ENCODE measurements around the gene CKS1B. TPM values are rescaled to one million over a fixed set of nuclear protein-coding genes. Genes with fewer than 3 reads are reported as not detected.

Gene CKS1B
- polyA plus RNA-seq, 2 of the 4 experiments (the other 2 are of a cell fraction) = 356 to 725 TPM

DNA sequence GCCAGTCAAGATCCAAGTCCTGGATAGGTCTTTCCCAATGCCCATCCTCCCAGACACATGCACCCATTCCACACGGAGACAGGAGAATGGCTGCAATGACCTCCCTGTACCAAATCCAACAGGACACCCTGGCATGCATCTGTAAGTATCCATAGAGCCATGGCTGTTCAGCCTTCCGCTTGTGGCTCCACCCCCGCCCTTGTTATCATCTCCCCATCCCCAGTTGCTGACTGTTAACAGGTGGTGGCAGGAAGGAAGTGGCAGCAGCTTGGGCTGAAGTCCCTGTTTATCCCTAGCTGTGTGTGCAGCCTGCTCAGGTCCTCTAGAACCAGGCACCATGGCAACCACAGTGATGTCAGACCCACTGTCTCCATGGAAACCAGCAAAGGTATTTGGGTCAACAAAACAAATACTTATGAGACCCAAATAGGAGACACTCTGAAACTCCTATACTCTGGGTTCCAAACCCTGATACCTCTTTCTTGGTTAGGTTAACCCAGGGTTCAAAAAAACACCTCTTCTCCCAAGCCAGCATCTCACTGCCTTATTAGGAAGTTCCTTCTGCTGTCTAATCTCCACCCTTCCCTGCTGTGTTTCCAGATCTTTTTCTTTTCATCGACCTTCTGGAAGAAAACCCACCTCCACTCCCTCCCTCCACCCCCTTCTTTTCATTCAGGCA is 19.3 kb upstream of the CKS1B start:
- H3K4me2 ChIP-seq = peak overlapping the region; percentile 93
- WGBS (ENCODE audit: missing lambda C conversion rate) = 29% methylated on average over 4 of the region's 4 CpGs
- no peak for FAIRE-seq
- H3K4me1 ChIP-seq = peaks cover 21% of the 10 kb centered on the region
- ATAC-seq = peak; percentile 28 to 29; a peak in 4 of 6 replicates
- CTCF ChIA-PET = interaction anchor here (0.6 to 2.4 kb wide), 7 partner anchors 10 to 395 kb away, joined by 3 to 13 read pairs (median 4); partner anchors contain the start of gene PMVK
- DNase-seq (ENCODE audit: low read depth in 1 of 2, low spot score in 1 of 2) = peak in 1 of 2 experiments; percentile 60
- peak overlapping the region; percentile 48 to 82; a peak in 5 of 6 replicates for H3K27ac ChIP-seq
- TF ChIP-seq MAZ (IDR thresholded peaks at IDR 0.05; ENCODE audit: borderline replicate concordance, low read depth, low read length) = no peak
- no peak for TF ChIP-seq ZC3H11A (IDR thresholded peaks at IDR 0.05)
- TF ChIP-seq NR3C1 (IDR thresholded peaks at IDR 0.05) = no peak
- TF ChIP-seq, protein P1, sequence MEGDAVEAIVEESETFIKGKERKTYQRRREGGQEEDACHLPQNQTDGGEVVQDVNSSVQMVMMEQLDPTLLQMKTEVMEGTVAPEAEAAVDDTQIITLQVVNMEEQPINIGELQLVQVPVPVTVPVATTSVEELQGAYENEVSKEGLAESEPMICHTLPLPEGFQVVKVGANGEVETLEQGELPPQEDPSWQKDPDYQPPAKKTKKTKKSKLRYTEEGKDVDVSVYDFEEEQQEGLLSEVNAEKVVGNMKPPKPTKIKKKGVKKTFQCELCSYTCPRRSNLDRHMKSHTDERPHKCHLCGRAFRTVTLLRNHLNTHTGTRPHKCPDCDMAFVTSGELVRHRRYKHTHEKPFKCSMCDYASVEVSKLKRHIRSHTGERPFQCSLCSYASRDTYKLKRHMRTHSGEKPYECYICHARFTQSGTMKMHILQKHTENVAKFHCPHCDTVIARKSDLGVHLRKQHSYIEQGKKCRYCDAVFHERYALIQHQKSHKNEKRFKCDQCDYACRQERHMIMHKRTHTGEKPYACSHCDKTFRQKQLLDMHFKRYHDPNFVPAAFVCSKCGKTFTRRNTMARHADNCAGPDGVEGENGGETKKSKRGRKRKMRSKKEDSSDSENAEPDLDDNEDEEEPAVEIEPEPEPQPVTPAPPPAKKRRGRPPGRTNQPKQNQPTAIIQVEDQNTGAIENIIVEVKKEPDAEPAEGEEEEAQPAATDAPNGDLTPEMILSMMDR (IDR thresholded peaks at IDR 0.05) = no peak
- H3K9me3 ChIP-seq = no peaks in the 10 kb centered on the region
- H3K4me3 ChIP-seq = peak overlapping the region; percentile 49
- POLR2A ChIA-PET = interaction anchor here (0.5 to 2.4 kb wide), 8 partner anchors 9 to 347 kb away, joined by 3 to 26 read pairs (median 4); partner anchors contain the start of genes CKS1B, LENEP, PMVK and SHC1

DNA sequence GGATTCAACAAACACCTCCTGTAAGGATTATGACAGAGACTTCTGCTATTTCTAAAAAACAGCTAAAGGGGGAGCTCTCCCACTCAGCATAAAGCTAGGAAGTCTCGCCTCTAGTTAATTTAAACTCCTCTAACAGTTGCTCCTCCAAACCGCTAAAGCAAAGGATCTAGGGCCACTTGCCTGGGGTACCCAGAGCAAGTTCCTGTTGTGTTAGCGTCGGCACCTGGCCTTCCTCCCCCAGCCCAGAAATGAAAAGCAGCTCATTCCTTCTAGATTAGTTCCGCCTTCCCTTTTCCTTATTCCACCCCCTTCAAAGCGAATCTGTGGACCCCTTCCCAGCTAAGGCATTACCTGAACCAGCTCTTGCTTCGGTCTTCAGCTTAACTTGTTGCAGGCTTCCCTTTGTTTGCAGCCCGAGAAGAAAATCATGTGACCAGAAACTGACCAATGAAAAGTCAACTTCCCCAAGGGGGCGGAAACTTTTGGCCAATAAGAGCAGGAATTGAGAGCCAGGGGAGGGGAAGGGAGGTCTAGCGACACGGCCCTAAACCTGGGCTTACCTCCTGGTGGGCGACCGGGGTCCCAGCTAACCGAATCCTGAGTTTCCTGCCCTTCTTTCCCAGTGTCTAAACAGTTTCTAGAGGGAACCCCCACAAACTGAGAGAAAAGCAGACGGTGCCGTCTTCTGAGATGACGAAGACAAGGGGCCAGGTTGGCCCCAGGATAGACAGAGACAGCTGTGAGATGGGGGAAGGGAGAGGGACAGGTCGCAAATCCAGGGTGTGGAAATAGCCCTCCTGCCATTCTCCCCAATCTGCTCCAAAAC is 18.6 kb upstream of the CKS1B start, which contains the start of gene PBXIP1:
Gene PBXIP1 (minus strand): TSS at position 382 of the 826 bp plus-strand sequence. CDS start 2,378 bp downstream, outside the sequence.
- TF ChIP-seq JUNB (IDR thresholded peaks at IDR 0.05) (no peak), KDM5A (IDR thresholded peaks at IDR 0.05) (peak; percentile 62; the same call in 1 of the 2 replicates), RCOR1 (IDR thresholded peaks at IDR 0.05; ENCODE audit: low read depth, low read length) (no peak), CHD2 (IDR thresholded peaks at IDR 0.05; ENCODE audit: low read length, partially characterized antibody) (no peak), POLR2AphosphoS2 (conservative IDR thresholded peaks at IDR 0.05; ENCODE audit: low read length) (no peak), JUN (IDR thresholded peaks at IDR 0.05) (0 out of 5 replicates have a peak, but pooled peaks of 1 of the 2 experiments have one; percentile 12)
- TF ChIP-seq, protein P2, sequence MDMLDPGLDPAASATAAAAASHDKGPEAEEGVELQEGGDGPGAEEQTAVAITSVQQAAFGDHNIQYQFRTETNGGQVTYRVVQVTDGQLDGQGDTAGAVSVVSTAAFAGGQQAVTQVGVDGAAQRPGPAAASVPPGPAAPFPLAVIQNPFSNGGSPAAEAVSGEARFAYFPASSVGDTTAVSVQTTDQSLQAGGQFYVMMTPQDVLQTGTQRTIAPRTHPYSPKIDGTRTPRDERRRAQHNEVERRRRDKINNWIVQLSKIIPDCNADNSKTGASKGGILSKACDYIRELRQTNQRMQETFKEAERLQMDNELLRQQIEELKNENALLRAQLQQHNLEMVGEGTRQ (IDR thresholded peaks at IDR 0.05) = peak; percentile 74
- TF ChIP-seq, protein P3, sequence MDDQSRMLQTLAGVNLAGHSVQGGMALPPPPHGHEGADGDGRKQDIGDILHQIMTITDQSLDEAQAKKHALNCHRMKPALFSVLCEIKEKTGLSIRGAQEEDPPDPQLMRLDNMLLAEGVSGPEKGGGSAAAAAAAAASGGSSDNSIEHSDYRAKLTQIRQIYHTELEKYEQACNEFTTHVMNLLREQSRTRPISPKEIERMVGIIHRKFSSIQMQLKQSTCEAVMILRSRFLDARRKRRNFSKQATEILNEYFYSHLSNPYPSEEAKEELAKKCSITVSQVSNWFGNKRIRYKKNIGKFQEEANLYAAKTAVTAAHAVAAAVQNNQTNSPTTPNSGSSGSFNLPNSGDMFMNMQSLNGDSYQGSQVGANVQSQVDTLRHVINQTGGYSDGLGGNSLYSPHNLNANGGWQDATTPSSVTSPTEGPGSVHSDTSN (IDR thresholded peaks at IDR 0.05) = no peak
- TF ChIP-seq, protein P4, sequence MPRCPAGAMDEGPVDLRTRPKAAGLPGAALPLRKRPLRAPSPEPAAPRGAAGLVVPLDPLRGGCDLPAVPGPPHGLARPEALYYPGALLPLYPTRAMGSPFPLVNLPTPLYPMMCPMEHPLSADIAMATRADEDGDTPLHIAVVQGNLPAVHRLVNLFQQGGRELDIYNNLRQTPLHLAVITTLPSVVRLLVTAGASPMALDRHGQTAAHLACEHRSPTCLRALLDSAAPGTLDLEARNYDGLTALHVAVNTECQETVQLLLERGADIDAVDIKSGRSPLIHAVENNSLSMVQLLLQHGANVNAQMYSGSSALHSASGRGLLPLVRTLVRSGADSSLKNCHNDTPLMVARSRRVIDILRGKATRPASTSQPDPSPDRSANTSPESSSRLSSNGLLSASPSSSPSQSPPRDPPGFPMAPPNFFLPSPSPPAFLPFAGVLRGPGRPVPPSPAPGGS (IDR thresholded peaks at IDR 0.05) = no peak
- TF ChIP-seq, protein P1 (IDR thresholded peaks at IDR 0.05) = 0 out of 3 replicates have a peak, but pooled peaks have one; percentile 29
- FAIRE-seq = no peak
- H3K27ac ChIP-seq = peak within 1 kb of the TSS; percentile 49 to 82
- ChIA-PET CTCF (interaction anchor here (0.6 to 2.4 kb wide), 6 partner anchors 9 to 396 kb away, joined by 3 to 13 read pairs (median 4); partner anchors contain the start of gene PMVK), POLR2A (interaction anchor here (0.5 to 2.4 kb wide), 7 partner anchors 10 to 347 kb away, joined by 3 to 26 read pairs (median 5); partner anchors contain the start of genes CKS1B, LENEP, PMVK and SHC1)
- peaks cover 27% of the 10 kb centered on the region for H3K4me1 ChIP-seq
- peak; percentile 87 to 99 for DNase-seq (ENCODE audit: low read depth in 1 of 2, low spot score in 1 of 2)
- under 1% methylated on average over 18 of the region's 18 CpGs for WGBS (ENCODE audit: missing lambda C conversion rate)
- no peaks in the 10 kb centered on the region for H3K9me3 ChIP-seq
- H3K4me2 ChIP-seq = peak within 1 kb of the TSS; percentile 93
- peak within 1 kb of the TSS; percentile 49 for H3K4me3 ChIP-seq
- ATAC-seq = peak; percentile 83 to 90
